Fibroblast of villous mesenchyme (primary cell): ENCODE data around the gene TMEM271. TPM values are rescaled to one million over a fixed set of nuclear protein-coding genes. Genes with fewer than 3 reads are reported as not detected.

Source experiments
- DNase-seq: peaks from one replicate; pipeline ENCODE4 v3.0.0-alpha.2; 2010; ENCODE audit warnings: low read depth
- H3K4me3 ChIP-seq: 2 replicates; pipeline ENCODE4 v1.5.1; 2011; ENCODE audit warnings: low read depth, mild to moderate bottlenecking, low read length
- total RNA-seq: library from RNA; depleted of rRNA; stranded (reverse); fragments of >200 nt; gene quantifications from 2 replicates; pipeline ENCODE4 v1.2.3, GENCODE V29; 2012
- TF ChIP-seq, protein P1 (sequence below): IDR thresholded peaks from 2 replicates; pipeline ENCODE4 v1.5.1; 2012; ENCODE audit warnings: low read depth, mild to moderate bottlenecking, low read length; ENCODE audit not compliant: insufficient read depth

TMEM271 gene
- total RNA-seq, 1 donor: not detected

- DNase-seq: no peak
- TF ChIP-seq, protein P1, sequence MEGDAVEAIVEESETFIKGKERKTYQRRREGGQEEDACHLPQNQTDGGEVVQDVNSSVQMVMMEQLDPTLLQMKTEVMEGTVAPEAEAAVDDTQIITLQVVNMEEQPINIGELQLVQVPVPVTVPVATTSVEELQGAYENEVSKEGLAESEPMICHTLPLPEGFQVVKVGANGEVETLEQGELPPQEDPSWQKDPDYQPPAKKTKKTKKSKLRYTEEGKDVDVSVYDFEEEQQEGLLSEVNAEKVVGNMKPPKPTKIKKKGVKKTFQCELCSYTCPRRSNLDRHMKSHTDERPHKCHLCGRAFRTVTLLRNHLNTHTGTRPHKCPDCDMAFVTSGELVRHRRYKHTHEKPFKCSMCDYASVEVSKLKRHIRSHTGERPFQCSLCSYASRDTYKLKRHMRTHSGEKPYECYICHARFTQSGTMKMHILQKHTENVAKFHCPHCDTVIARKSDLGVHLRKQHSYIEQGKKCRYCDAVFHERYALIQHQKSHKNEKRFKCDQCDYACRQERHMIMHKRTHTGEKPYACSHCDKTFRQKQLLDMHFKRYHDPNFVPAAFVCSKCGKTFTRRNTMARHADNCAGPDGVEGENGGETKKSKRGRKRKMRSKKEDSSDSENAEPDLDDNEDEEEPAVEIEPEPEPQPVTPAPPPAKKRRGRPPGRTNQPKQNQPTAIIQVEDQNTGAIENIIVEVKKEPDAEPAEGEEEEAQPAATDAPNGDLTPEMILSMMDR: no peak
- H3K4me3 ChIP-seq: no peak overlapping the region
Measured at GRCh38 chr4:530017-530781, 45.9 kb downstream of the TMEM271 start.

- DNase-seq: no peak
- no peak overlapping the region for H3K4me3 ChIP-seq
- TF ChIP-seq, protein P1: no peak
Measured at GRCh38 chr4:529563-529962, 46.5 kb downstream of the TMEM271 start.

GRCh38 chr4:528835-529234 lies 47.3 kb downstream of the TMEM271 start:
- TF ChIP-seq, protein P1: no peak
- H3K4me3 ChIP-seq: no peak overlapping the region
- no peak for DNase-seq

DNA sequence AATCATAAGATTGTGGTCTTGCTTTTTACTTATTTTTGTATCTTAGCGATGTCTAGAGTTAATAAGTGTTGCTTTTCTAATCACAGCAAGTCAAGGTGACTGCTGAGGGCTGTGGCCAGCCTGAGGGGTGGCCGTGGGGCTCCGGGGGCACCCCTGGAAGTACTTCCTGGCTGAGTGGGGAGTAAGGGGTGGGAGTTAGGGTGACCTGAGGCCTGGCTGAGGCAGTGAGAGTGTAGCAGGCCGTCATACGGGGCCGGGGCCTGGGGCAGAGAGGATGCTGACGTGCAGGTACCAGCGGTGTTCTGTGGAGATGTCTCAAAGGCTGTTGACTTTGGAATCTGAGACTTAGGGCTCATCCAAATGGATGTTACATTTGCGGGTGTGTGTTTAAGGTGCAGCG lies 47.8 kb downstream of the TMEM271 start:
- TF ChIP-seq, protein P1: no peak
- no peak overlapping the region for H3K4me3 ChIP-seq
- DNase-seq: no peak

- no peak overlapping the region for H3K4me3 ChIP-seq
- TF ChIP-seq, protein P1: no peak
- DNase-seq: no peak
Measured at GRCh38 chr4:526971-527460, 49.1 kb downstream of the TMEM271 start.

DNA sequence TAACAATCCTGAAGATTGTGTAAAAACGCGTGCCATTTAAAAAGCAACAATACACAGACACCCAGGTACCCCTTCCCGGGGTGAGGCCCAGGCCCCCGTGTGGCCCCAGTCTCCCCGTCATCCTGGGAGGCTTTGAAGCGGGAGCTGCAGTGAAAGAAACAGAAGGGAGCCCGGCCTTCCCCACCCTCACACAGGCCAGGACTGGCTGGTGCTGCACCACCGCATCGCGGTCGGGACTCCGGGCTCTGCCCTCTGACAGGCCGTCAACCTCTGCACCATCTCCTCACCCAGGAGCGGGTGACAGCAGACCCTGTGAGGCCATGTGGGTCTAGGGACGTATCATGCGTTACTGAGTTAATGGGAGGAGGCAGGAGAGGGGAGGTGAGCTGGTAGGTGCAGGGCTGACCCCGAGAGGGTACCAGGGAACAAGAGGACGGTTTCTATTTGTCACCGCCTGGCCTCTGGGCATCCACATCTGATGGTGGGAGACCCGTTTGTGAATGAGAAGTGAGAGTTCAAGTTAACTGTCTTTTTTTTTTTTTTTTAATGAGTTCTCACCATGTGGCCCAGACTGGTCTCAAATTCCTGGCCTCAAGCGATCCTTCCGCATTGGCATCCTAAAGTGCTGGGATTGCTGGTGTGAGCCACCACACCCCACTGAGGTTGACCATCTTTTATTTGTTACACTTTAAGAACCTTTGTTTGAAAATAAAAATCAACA lies 49.7 kb downstream of the TMEM271 start:
- TF ChIP-seq, protein P1: no peak
- no peak for DNase-seq
- H3K4me3 ChIP-seq: no peak overlapping the region
